Measurements from ENCODE around the gene C9orf78. TPM values are rescaled to one million over a fixed set of nuclear protein-coding genes. Genes with fewer than 3 reads are reported as not detected.

The C9orf78 gene
- total RNA-seq, 4 donors from 2014 or later = 44.1 to 98.0 (median 45.0) TPM

DNA sequence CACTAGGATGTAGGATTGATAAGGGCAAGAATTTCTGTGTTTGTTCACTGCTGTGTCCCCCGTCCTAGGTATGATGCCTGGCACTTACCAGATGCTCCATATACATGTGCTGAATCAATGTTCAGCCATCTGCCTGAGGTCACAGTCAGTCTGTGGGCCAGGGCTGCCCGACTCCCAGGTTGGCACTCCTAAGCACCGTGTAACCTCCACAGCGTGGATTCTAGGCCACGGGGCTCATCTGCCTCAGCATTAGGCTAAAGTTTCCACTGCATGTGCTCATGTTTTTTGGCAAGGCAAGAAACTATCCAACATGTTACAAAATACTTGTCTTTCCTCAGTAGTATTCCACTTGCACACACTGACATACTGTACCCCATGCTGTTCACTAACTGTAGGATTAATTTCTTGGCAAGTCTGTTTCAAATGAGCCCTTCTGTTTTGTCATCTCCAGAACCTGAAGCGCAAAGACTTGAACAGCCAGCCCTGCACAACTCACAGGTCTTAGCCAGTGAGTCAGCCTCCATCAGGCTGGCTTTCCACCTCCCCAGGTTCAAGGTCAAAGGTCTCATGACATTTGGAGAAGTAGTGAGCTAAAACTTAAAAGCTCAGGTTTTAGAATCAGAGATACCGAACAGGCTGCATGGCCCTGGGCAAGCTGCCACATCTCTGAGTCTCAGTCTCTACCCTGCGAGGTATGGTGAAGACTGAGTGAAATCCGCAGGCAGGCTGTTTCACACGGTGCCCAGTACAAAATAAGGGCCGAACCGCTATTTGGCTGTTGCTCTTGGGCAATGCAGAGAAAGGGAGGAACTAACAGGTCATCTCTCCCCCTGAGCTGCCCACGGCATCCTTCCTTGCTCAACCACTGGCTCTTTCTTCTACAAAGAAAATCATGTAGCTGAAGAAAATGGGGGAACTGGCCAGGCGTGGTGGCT is 18.3 kb downstream of the C9orf78 start:
- ATAC-seq (ENCODE audit: low FRiP score) (no peak), DNase-seq (ENCODE audit: low spot score) (no peak)
- TF ChIP-seq, protein P1, sequence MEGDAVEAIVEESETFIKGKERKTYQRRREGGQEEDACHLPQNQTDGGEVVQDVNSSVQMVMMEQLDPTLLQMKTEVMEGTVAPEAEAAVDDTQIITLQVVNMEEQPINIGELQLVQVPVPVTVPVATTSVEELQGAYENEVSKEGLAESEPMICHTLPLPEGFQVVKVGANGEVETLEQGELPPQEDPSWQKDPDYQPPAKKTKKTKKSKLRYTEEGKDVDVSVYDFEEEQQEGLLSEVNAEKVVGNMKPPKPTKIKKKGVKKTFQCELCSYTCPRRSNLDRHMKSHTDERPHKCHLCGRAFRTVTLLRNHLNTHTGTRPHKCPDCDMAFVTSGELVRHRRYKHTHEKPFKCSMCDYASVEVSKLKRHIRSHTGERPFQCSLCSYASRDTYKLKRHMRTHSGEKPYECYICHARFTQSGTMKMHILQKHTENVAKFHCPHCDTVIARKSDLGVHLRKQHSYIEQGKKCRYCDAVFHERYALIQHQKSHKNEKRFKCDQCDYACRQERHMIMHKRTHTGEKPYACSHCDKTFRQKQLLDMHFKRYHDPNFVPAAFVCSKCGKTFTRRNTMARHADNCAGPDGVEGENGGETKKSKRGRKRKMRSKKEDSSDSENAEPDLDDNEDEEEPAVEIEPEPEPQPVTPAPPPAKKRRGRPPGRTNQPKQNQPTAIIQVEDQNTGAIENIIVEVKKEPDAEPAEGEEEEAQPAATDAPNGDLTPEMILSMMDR (IDR thresholded peaks at IDR 0.05) = no peak

DNA sequence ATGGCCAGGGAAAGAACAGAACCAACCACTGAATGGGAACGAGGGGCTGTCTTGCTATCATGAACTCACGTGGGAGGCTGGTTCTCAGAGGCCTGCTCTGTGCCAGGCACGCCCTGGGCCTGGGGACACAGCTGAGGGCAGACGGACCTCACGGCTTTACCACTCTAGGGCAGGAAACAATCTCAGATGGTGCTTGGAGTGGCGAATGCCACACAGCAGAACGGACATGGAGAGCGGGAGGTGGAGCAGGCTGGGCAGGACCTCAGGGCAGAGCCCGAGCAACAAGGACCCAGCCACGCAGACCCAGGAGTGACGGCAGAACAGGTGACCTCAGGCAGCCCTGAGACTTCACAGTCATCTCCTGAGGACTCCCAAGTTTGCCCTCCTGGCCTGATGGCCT is 19.8 kb downstream of the C9orf78 start:
- DNase-seq (ENCODE audit: low spot score) = no peak
- TF ChIP-seq, protein P1 (IDR thresholded peaks at IDR 0.05) = no peak
- no peak for ATAC-seq (ENCODE audit: low FRiP score)

DNA sequence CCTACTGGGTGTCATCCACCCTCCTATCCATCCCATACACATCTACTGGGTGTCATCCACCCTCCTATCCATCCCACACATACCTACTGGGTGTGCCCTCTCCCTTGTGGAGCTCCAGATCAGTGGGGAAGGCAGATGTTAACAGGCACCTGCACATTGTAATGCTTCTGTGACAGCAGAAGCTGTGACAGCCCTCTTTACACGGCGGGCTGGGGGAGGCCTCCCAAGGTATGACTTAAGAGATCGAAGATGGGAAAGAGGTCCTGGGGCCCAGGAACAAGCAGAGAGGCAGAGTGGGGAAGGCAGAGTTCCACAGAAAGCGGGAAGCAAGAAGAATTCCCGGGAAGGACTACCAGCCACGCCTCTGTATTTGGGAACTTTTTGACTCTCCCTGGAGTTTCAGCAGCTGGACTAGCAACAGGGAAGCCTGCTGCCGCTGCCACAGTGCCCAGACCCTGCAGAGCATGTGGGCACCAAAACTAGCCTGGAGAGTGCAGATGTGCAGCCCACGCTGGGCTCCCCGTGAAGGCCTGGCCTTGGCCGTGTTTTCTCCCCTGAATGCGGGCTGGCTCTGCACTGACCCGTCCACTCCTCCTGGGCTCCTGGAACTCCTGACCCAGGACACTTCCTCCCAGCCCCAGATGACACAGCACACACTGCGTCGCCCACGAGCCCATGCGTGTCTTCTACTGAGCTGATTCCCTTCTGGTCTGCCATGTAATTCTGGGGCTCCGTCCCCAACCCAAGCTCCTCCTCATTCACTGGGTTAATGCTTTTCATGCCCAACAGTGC is 20.4 kb downstream of the C9orf78 start:
- DNase-seq (ENCODE audit: low spot score) = no peak
- ATAC-seq (ENCODE audit: low FRiP score) = no peak
- TF ChIP-seq, protein P1 (IDR thresholded peaks at IDR 0.05) = no peak

DNA sequence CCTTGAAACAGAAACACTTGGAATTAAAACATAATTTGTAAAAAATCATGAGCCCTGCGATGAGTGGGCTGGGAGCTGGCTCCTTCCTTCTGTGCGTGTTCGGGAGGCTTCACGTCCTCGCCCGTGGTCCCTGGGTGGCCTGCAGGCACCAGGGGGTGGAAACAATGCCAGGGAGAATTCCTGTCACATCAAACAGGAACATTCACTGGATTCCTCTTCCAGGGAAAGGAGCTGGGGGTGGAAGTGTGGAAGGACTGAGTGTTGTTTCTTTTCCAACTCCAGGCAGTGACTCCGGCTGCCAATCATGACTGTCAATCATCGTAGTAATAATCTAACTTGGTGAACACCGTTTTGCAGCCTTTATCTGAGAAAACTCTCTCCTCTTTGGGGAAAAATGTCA is 21.4 kb downstream of the C9orf78 start:
- DNase-seq (ENCODE audit: low spot score) (no peak), ATAC-seq (ENCODE audit: low FRiP score) (no peak)
- TF ChIP-seq, protein P1 (IDR thresholded peaks at IDR 0.05) = no peak

DNA sequence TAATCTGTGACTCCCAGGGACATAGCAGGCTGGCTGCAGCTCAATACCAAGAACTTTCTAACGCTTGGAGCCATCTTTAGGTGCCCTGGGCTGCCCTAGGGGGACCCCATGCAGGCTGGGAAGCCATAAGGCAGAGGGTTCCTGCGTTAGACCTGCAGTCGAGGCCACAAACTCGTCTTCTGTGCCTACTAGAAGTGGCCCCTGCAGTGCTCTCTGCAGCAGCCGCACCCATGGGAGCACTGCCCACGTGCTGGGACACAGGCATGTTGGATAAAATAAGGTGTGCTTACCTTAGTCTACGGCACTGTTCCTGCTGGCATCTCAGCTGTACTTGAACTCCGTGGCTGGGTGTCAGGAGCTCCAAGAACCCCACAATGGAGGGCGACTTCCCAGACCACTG is 22.7 kb downstream of the C9orf78 start:
- DNase-seq (ENCODE audit: low spot score) = no peak
- no peak for ATAC-seq (ENCODE audit: low FRiP score)
- TF ChIP-seq, protein P1 (IDR thresholded peaks at IDR 0.05) = no peak

DNA sequence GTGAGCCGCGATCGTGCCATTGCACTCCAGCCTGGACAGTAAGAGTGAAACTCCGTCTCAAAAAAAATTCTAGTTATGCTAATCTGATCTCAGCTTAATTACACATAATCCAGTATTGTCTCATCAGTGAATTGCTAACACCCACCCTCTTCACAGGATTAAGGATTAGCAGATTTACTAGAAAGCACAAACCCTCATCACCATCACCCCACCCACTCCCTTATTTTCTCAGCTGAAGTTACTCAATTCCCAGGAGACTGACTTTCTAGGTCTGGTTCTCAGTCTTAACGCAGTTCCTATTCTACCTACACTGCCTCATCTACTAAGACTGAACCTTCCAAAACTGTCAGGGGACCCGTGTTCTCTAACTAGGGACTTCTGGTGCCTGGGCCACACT is 23.1 kb downstream of the C9orf78 start:
- DNase-seq (ENCODE audit: low spot score) (no peak), ATAC-seq (ENCODE audit: low FRiP score) (no peak)
- TF ChIP-seq, protein P1 (IDR thresholded peaks at IDR 0.05) = no peak

All from omental fat pad (tissue), 4 donors.